Measurements from ENCODE around the gene ZBTB7C.

GRCh38 chr18:48321121-48321520 lies 88.1 kb downstream of the ZBTB7C start:
- TF ChIP-seq CTCF (IDR thresholded peaks at IDR 0.05) = no peak
- no peak for TF ChIP-seq POLR2A (IDR thresholded peaks at IDR 0.05)

Data from body of pancreas (tissue), 4 donors.